ENCODE measurements around the gene ARVCF. TPM values are rescaled to one million over a fixed set of nuclear protein-coding genes. Genes with fewer than 3 reads are reported as not detected.

Gene ARVCF
- total RNA-seq, 1 experiment from 2014 or later: 8.2 TPM

- Histone ChIP-seq H3K36me3 (ENCODE audit: control insufficient read depth, insufficient read depth, low read length) (no peaks in the 10 kb centered on the region), H3K27ac (ENCODE audit: low read length) (no peak overlapping the region), H3K4me1 (ENCODE audit: control insufficient read depth, insufficient read depth, low read length) (peaks cover 6% of the 10 kb centered on the region), H3K27me3 (ENCODE audit: control insufficient read depth, insufficient read depth, low read length) (no peaks in the 10 kb centered on the region), H3K9me3 (ENCODE audit: control insufficient read depth, insufficient read depth, low read depth, low read length) (no peaks in the 10 kb centered on the region), H3K4me3 (ENCODE audit: low read depth in 2 of 2, low read length in 2 of 2) (no peak overlapping the region)
- no peak for DNase-seq (ENCODE audit: low read depth, low spot score)
- no peak for ATAC-seq
- no peak for TF ChIP-seq SIN3A (IDR thresholded peaks at IDR 0.05; ENCODE audit: borderline replicate concordance, insufficient read depth, low read depth, low read length)
- no peak for TF ChIP-seq REST (IDR thresholded peaks at IDR 0.05; ENCODE audit: insufficient read depth in 1 of 2, low read depth in 2 of 2, low read length in 1 of 2)
- TF ChIP-seq POLR2AphosphoS5 (IDR thresholded peaks at IDR 0.05; ENCODE audit: low read depth, low read length): no peak
- no peak for TF ChIP-seq TCF7L2 (IDR thresholded peaks at IDR 0.05; ENCODE audit: low read depth, low read length)
- no peak for TF ChIP-seq CTCF (IDR thresholded peaks at IDR 0.05)
- POLR2A ChIA-PET: no interaction called here
- in situ Hi-C loops (cut with HindIII; ENCODE audit: low pct_unique_long_range_greater_than_20kb, low sequenced_read_pairs): no loop called here
- CTCF ChIA-PET: no interaction called here
- intact Hi-C loops (cut with micrococcal nuclease; ENCODE audit: unreplicated experiment): no loop called here
- no TSS peak for BruUV-seq (replicated peaks)
Observed at GRCh38 chr22:19963863-19964642, 52.6 kb downstream of the ARVCF start.

- Histone ChIP-seq H3K4me3 (ENCODE audit: low read depth in 2 of 2, low read length in 2 of 2) (no peak overlapping the region), H3K4me1 (ENCODE audit: control insufficient read depth, insufficient read depth, low read length) (peaks cover 6% of the 10 kb centered on the region), H3K27me3 (ENCODE audit: control insufficient read depth, insufficient read depth, low read length) (no peaks in the 10 kb centered on the region), H3K9me3 (ENCODE audit: control insufficient read depth, insufficient read depth, low read depth, low read length) (no peaks in the 10 kb centered on the region), H3K36me3 (ENCODE audit: control insufficient read depth, insufficient read depth, low read length) (no peaks in the 10 kb centered on the region), H3K27ac (ENCODE audit: low read length) (no peak overlapping the region)
- no TSS peak for BruUV-seq (replicated peaks)
- TF ChIP-seq POLR2AphosphoS5 (IDR thresholded peaks at IDR 0.05; ENCODE audit: low read depth, low read length): no peak; the same call in 1 of the 2 replicates
- TF ChIP-seq REST (IDR thresholded peaks at IDR 0.05; ENCODE audit: insufficient read depth in 1 of 2, low read depth in 2 of 2, low read length in 1 of 2): no peak
- TF ChIP-seq SIN3A (IDR thresholded peaks at IDR 0.05; ENCODE audit: borderline replicate concordance, insufficient read depth, low read depth, low read length): no peak
- no peak for TF ChIP-seq CTCF (IDR thresholded peaks at IDR 0.05)
- no peak for TF ChIP-seq TCF7L2 (IDR thresholded peaks at IDR 0.05; ENCODE audit: low read depth, low read length)
- ChIA-PET CTCF (interaction anchor here (0.5 to 0.6 kb wide), 3 partner anchors 15 to 66 kb away, joined by 3 to 4 read pairs (median 3); no protein-coding TSS in a partner anchor), POLR2A (no interaction called here)
- intact Hi-C loops (cut with micrococcal nuclease; ENCODE audit: unreplicated experiment) (no loop called here), in situ Hi-C loops (cut with HindIII; ENCODE audit: low pct_unique_long_range_greater_than_20kb, low sequenced_read_pairs) (no loop called here)
- peak; percentile 30 for ATAC-seq
- no peak for DNase-seq (ENCODE audit: low read depth, low spot score)
Observed at GRCh38 chr22:19962909-19963806, 53.5 kb downstream of the ARVCF start.

Measured in Panc1 (cell line).